ENCODE measurements around the gene SCN3B.

Gene SCN3B

GRCh38 chr11:123601136-123601535, 53.3 kb downstream of the SCN3B start:
- Histone ChIP-seq H3K9me3 (ENCODE audit: control insufficient read depth, insufficient read depth, low read length) (no peaks in the 10 kb centered on the region), H3K4me1 (ENCODE audit: insufficient read depth, low read length) (no peaks in the 10 kb centered on the region), H3K36me3 (ENCODE audit: insufficient read depth, low read length) (no peaks in the 10 kb centered on the region)

GRCh38 chr11:123597859-123598258, 56.6 kb downstream of the SCN3B start:
- Histone ChIP-seq H3K36me3 (ENCODE audit: insufficient read depth, low read length) (peaks cover 2% of the 10 kb centered on the region; the same call in 1 of the 2 replicates), H3K9me3 (ENCODE audit: control insufficient read depth, insufficient read depth, low read length) (no peaks in the 10 kb centered on the region), H3K4me1 (ENCODE audit: insufficient read depth, low read length) (no peaks in the 10 kb centered on the region)

More at GRCh38 chr11:123601136-123601535, 53.3 kb downstream of the SCN3B start:
- H3K9ac ChIP-seq (ENCODE audit: low read depth, low read length) = no peak overlapping the region

GRCh38 chr11:123594921-123595320, 59.5 kb downstream of the SCN3B start:
- peaks cover 2% of the 10 kb centered on the region; the same call in 1 of the 2 replicates for H3K36me3 ChIP-seq (ENCODE audit: insufficient read depth, low read length)
- no peaks in the 10 kb centered on the region for H3K9me3 ChIP-seq (ENCODE audit: control insufficient read depth, insufficient read depth, low read length)
- H3K4me1 ChIP-seq (ENCODE audit: insufficient read depth, low read length) = no peaks in the 10 kb centered on the region
- no peak overlapping the region for H3K9ac ChIP-seq (ENCODE audit: low read depth, low read length)

More at GRCh38 chr11:123597859-123598258, 56.6 kb downstream of the SCN3B start:
- H3K9ac ChIP-seq (ENCODE audit: low read depth, low read length) = no peak overlapping the region

GRCh38 chr11:123594188-123594901, 60.1 kb downstream of the SCN3B start:
- Histone ChIP-seq H3K9me3 (ENCODE audit: control insufficient read depth, insufficient read depth, low read length) (no peaks in the 10 kb centered on the region), H3K36me3 (ENCODE audit: insufficient read depth, low read length) (peaks cover 2% of the 10 kb centered on the region; the same call in 1 of the 2 replicates), H3K4me1 (ENCODE audit: insufficient read depth, low read length) (no peaks in the 10 kb centered on the region), H3K9ac (ENCODE audit: low read depth, low read length) (no peak overlapping the region)

- peaks cover 2% of the 10 kb centered on the region; the same call in 1 of the 2 replicates for H3K36me3 ChIP-seq (ENCODE audit: insufficient read depth, low read length)
These were observed 60.9 kb downstream of the SCN3B start for GRCh38 chr11:123593570-123593969.

GRCh38 chr11:123590296-123590912, 64.0 kb downstream of the SCN3B start:
- H3K9ac ChIP-seq (ENCODE audit: low read depth, low read length) = no peak overlapping the region
- no peaks in the 10 kb centered on the region for H3K36me3 ChIP-seq (ENCODE audit: insufficient read depth, low read length)
- no peaks in the 10 kb centered on the region for H3K4me1 ChIP-seq (ENCODE audit: insufficient read depth, low read length)
- no peaks in the 10 kb centered on the region for H3K9me3 ChIP-seq (ENCODE audit: control insufficient read depth, insufficient read depth, low read length)

More at GRCh38 chr11:123593570-123593969, 60.9 kb downstream of the SCN3B start:
- Histone ChIP-seq H3K9ac (ENCODE audit: low read depth, low read length) (no peak overlapping the region), H3K9me3 (ENCODE audit: control insufficient read depth, insufficient read depth, low read length) (no peaks in the 10 kb centered on the region), H3K4me1 (ENCODE audit: insufficient read depth, low read length) (no peaks in the 10 kb centered on the region)

- Histone ChIP-seq H3K9ac (ENCODE audit: low read depth, low read length) (no peak overlapping the region), H3K36me3 (ENCODE audit: insufficient read depth, low read length) (no peaks in the 10 kb centered on the region)
These were observed 65.6 kb downstream of the SCN3B start for GRCh38 chr11:123588864-123589262.

GRCh38 chr11:123588117-123588863, 66.1 kb downstream of the SCN3B start:
- Histone ChIP-seq H3K9me3 (ENCODE audit: control insufficient read depth, insufficient read depth, low read length) (no peaks in the 10 kb centered on the region), H3K9ac (ENCODE audit: low read depth, low read length) (no peak overlapping the region), H3K36me3 (ENCODE audit: insufficient read depth, low read length) (peaks cover under 1% of the 10 kb centered on the region; the same call in 1 of the 2 replicates), H3K4me1 (ENCODE audit: insufficient read depth, low read length) (no peaks in the 10 kb centered on the region)

More at GRCh38 chr11:123588864-123589262, 65.6 kb downstream of the SCN3B start:
- H3K9me3 ChIP-seq (ENCODE audit: control insufficient read depth, insufficient read depth, low read length) = no peaks in the 10 kb centered on the region
- no peaks in the 10 kb centered on the region for H3K4me1 ChIP-seq (ENCODE audit: insufficient read depth, low read length)

- no peaks in the 10 kb centered on the region for H3K9me3 ChIP-seq (ENCODE audit: control insufficient read depth, insufficient read depth, low read length)
- H3K9ac ChIP-seq (ENCODE audit: low read depth, low read length) = no peak overlapping the region
- H3K4me1 ChIP-seq (ENCODE audit: insufficient read depth, low read length) = no peaks in the 10 kb centered on the region
- peaks cover 2% of the 10 kb centered on the region; the same call in 1 of the 2 replicates for H3K36me3 ChIP-seq (ENCODE audit: insufficient read depth, low read length)
These were observed 66.9 kb downstream of the SCN3B start for GRCh38 chr11:123587559-123587958.

GRCh38 chr11:123587044-123587443, 67.4 kb downstream of the SCN3B start:
- no peaks in the 10 kb centered on the region for H3K4me1 ChIP-seq (ENCODE audit: insufficient read depth, low read length)
- H3K9me3 ChIP-seq (ENCODE audit: control insufficient read depth, insufficient read depth, low read length) = no peaks in the 10 kb centered on the region
- H3K9ac ChIP-seq (ENCODE audit: low read depth, low read length) = no peak overlapping the region
- H3K36me3 ChIP-seq (ENCODE audit: insufficient read depth, low read length) = peaks cover 2% of the 10 kb centered on the region; the same call in 1 of the 2 replicates

GRCh38 chr11:123586568-123586967, 67.9 kb downstream of the SCN3B start:
- Histone ChIP-seq H3K9me3 (ENCODE audit: control insufficient read depth, insufficient read depth, low read length) (no peaks in the 10 kb centered on the region), H3K36me3 (ENCODE audit: insufficient read depth, low read length) (peaks cover 2% of the 10 kb centered on the region; the same call in 1 of the 2 replicates), H3K9ac (ENCODE audit: low read depth, low read length) (no peak overlapping the region), H3K4me1 (ENCODE audit: insufficient read depth, low read length) (no peaks in the 10 kb centered on the region)

GRCh38 chr11:123585706-123586105, 68.7 kb downstream of the SCN3B start:
- peaks cover 2% of the 10 kb centered on the region; the same call in 1 of the 2 replicates for H3K36me3 ChIP-seq (ENCODE audit: insufficient read depth, low read length)
- no peaks in the 10 kb centered on the region for H3K9me3 ChIP-seq (ENCODE audit: control insufficient read depth, insufficient read depth, low read length)
- H3K9ac ChIP-seq (ENCODE audit: low read depth, low read length) = no peak overlapping the region
- H3K4me1 ChIP-seq (ENCODE audit: insufficient read depth, low read length) = no peaks in the 10 kb centered on the region

- Histone ChIP-seq H3K9me3 (ENCODE audit: control insufficient read depth, insufficient read depth, low read length) (no peaks in the 10 kb centered on the region), H3K9ac (ENCODE audit: low read depth, low read length) (no peak overlapping the region), H3K36me3 (ENCODE audit: insufficient read depth, low read length) (peaks cover 2% of the 10 kb centered on the region; the same call in 1 of the 2 replicates), H3K4me1 (ENCODE audit: insufficient read depth, low read length) (no peaks in the 10 kb centered on the region)
These were observed 69.2 kb downstream of the SCN3B start for GRCh38 chr11:123585206-123585605.

- H3K9ac ChIP-seq (ENCODE audit: low read depth, low read length) = no peak overlapping the region
- no peaks in the 10 kb centered on the region for H3K9me3 ChIP-seq (ENCODE audit: control insufficient read depth, insufficient read depth, low read length)
- H3K36me3 ChIP-seq (ENCODE audit: insufficient read depth, low read length) = peaks cover 2% of the 10 kb centered on the region; the same call in 1 of the 2 replicates
- no peaks in the 10 kb centered on the region for H3K4me1 ChIP-seq (ENCODE audit: insufficient read depth, low read length)
These were observed 69.7 kb downstream of the SCN3B start for GRCh38 chr11:123584737-123585136.
